NK-92 (cell line): ENCODE measurements around the gene NKAIN2.
"Not testable (repeated sequence)": the region's sequence is repeated elsewhere in the genome, so short reads cannot be mapped to it uniquely, and the experiment has no call there.

Source experiments
- DNase-seq: peaks from one replicate; lab custom pipeline; 2025; ENCODE audit not compliant: unreplicated experiment; lab: John Stamatoyannopoulos, UW

Gene NKAIN2

GRCh38 chr6:124412657-124413056, 609.0 kb downstream of the NKAIN2 start:
- DNase-seq = not testable (repeated sequence)

- no peak for DNase-seq
Observed at GRCh38 chr6:124420116-124420840, 616.6 kb downstream of the NKAIN2 start.

- no peak for DNase-seq
Observed at GRCh38 chr6:124423621-124424020, 620.0 kb downstream of the NKAIN2 start.

DNA sequence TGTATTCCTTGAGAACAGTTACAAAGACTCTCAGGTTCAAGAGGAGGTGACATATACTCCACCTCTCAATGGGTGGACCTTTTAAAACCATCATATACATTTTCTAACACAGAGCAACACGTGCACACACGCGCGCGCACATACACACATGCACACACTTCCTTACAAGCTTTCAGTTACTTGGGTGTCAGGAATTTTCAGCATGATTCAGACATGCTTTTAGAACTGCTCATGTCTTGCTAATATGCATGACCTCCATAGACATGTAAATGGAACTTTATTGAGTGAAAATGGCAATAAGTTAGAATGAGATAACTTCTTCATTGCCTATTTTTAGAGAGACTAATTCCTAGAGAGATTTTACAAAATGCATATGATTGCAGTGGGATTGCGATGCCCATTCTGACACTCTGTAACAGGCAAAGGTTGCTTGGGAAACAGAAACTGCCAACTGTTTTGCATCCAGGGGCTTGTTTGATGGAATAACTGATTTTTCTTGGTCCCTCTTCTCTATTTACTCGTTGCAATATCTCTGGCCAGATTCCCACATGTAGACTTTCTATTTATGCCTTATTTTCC, 627.2 kb downstream of the NKAIN2 start:
- no peak for DNase-seq

GRCh38 chr6:124432620-124433019, 629.0 kb downstream of the NKAIN2 start:
- no peak for DNase-seq

DNA sequence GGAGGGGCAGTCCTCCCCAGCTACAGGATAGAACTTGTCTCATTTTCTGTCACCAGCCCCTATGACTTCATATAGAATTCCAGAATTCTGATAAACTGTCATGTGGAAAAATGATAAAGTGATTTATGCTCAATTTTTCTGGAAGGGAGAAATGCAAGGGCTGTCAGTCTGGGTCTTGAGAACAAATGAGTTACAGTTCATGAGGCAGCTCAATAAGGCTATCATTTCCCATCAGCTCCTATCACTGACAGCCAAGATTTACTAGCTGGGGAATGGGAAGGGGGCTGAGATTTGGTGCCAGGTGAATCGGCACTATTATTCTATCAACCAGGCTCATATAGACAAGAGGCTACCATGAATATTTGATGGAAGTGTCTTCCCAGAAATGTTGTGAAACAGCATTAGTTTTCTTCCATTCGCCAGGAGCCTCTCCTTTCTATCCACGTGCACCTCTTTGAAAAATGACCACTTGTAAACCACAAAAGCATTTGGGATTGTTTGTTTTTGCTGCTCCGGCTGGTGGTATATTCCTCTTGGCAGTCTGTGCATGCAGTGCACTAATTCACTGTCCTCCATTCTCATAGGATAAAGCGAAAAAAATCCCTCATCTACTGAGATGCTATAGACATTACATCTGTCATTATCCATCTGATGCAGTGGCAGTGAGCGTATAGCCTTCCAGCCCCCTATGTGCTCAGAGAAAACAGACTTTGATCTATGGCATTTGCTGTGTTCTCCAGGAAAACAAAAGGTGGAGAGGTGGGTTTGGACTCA, 629.9 kb downstream of the NKAIN2 start:
- DNase-seq = no peak

- no peak for DNase-seq
Observed at GRCh38 chr6:124434421-124434820, 630.8 kb downstream of the NKAIN2 start.

GRCh38 chr6:124436803-124437202, 633.1 kb downstream of the NKAIN2 start:
- no peak for DNase-seq

GRCh38 chr6:124438546-124439065, 634.9 kb downstream of the NKAIN2 start:
- DNase-seq = no peak

- DNase-seq = no peak
Observed at GRCh38 chr6:124441450-124441849, 637.8 kb downstream of the NKAIN2 start.

- DNase-seq = no peak
Observed at GRCh38 chr6:124443541-124443940, 639.9 kb downstream of the NKAIN2 start.

GRCh38 chr6:124445581-124445980, 641.9 kb downstream of the NKAIN2 start:
- DNase-seq = no peak

DNA sequence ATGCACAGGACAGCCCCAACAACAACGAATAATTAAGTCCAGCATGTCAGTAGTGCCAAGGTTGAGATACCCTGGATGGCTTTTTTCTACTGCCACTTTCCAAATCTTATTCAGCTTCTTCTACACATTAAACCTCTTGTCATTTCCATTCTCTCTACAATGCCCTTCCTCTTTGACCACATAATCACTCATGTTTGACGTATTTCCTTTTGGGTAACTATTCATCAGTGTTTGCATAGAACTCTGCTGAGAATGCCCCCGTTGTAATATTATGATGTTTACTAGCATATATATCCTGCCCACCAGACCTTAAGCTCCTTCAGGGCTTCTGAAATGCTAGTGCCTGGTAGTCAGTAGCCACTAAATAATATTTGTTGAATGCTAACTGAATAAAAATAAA, 643.3 kb downstream of the NKAIN2 start:
- DNase-seq = no peak

DNA sequence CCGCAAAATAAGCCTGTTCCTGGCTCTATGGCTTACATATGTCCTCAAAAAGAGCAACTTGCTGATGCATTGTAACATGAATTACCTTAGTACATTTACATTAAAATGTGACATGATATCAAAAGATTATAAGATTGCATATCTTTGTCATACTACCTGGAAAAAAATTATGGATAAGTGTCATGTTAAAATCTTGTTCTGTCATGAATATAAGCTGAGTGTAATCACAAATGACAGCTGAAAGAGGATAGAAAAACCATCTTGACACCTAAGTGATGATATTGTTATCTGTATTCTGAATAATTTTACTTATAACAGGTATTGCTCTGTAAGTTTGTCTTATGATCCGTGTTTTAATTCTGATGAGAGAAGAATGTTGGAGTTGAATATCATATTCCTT, 655.6 kb downstream of the NKAIN2 start:
- no peak for DNase-seq

DNA sequence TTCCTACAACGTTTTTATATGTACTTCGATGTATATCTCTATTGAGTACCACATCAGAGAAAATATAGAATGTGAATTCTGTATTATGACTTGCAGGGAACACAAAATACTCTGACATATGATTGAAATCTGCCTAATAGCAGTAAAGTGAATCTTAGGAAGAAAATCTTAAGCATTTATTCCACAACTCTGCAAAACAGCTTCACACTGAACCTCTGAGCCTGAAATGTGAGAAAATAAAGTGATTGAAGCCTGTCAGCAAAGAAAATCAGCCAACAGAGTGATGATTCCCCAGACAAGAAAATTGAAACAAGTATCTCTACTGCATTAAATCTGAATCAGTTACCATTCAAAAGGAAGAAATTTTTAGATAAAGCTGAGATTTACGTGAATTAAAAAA, 659.1 kb downstream of the NKAIN2 start:
- no peak for DNase-seq

DNA sequence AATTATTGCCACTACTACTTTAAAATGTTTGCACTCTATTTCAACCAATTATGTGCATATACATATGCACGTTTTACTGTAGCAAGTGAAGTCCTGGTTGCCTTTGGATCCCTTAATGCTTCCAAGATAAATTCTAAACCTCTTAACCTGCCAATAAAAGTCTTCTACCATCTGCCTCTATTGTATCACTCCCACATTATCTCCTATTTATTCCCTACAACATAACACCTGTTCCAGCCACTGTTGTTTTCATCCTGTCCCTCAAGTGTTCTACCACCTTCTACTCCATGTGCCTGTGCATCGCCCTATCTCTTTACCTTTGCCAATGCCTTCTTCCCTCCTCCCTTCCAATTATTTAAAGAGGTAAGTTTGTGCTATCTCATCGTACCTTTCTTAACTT, 659.6 kb downstream of the NKAIN2 start:
- DNase-seq = no peak

DNA sequence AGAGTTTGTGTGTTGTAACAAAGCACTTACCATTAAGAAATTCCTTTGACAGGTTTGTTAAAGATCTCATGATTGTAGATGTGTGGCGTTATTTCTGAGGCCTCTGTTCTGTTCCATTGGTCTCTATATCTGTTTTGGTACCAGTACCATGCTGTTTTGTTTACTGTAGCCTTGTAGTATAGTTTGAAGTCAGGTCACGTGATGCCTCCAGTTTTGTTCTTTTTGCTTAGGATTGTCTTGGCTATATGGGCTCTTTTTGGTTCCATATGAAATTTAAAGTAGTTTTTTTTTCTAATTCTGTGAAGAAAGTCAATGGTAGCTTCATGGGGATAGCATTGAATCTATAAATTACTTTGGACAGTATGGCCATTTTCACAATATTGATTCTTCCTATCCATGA, 660.9 kb downstream of the NKAIN2 start:
- DNase-seq = not testable (repeated sequence)

DNA sequence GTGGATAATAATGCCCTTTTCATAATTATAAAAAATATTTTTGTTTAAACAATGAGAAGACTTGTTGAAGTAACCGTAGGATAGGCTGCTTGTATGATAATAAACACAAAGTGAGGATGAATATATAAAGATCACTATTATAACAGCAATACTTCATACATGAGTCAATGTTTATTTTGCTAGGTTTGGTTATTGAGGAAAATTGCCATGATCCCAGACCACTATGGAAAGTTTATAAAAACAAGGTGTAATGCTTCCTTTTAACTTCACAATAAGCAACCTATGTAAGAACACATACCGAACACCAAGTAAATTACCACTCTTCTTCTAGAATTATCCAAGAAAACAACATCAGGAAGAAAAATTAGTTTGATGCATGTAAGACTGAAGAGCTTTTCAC, 663.3 kb downstream of the NKAIN2 start:
- no peak for DNase-seq

- no peak for DNase-seq
Observed at GRCh38 chr6:124467366-124467765, 663.7 kb downstream of the NKAIN2 start.

DNA sequence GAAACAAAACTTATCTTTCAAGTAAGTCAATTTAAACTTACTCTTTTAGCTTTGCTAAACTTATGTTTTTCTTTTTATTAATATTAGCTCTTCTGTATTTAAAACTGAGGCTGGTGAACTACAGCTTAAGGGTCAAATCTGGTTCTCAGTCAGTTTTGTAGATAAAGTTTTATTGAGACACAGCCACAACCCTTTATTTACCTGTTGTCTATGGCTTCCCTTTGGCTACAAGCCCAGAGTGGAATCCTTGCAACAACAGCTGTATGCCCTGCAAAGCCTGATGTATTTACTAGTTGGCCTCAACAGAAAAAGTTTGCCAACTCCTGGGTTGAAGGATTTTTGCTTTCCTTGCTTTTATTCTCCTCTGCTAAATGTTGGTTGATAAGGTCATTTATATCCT, 667.1 kb downstream of the NKAIN2 start:
- no peak for DNase-seq

- no peak for DNase-seq
Observed at GRCh38 chr6:124475176-124475575, 671.5 kb downstream of the NKAIN2 start.

GRCh38 chr6:124478906-124479305, 675.2 kb downstream of the NKAIN2 start:
- no peak for DNase-seq
